Tibial nerve (tissue), 4 donors: ENCODE results near the gene PHOSPHO1. TPM values are rescaled to one million over a fixed set of nuclear protein-coding genes. Genes with fewer than 3 reads are reported as not detected.

Experiments used
- DNase-seq, 2 donors: peaks; one replicate each; pipeline ENCODE4 v3.0.0-alpha.2; 2019; ENCODE audit warnings: low spot score in 2 of 2
- H3K27ac ChIP-seq, 4 donors: fragments of 200-600 bp; sonication (generic) in 3 of 4; one replicate each; pipeline ENCODE4 v1.5.1; 2017 to 2019; ENCODE audit warnings: mild to moderate bottlenecking in 1 of 4
- H3K27me3 ChIP-seq, 2 donors: fragments of 200-600 bp; sonication (generic) in 1 of 2; one replicate each; pipeline versions ENCODE4 v1.5.1 to v1.6.0; 2017 to 2019
- H3K36me3 ChIP-seq, 3 donors: fragments of 200-600 bp; sonication (generic); one replicate each; pipeline ENCODE4 v1.5.1; 2018 to 2019
- H3K4me1 ChIP-seq, 4 donors: fragments of 200-600 bp; sonication (generic) in 3 of 4; one replicate each; pipeline ENCODE4 v1.5.1; 2017 to 2019
- H3K4me3 ChIP-seq, 4 donors: fragments of 200-600 bp; sonication (generic) in 3 of 4; one replicate each; pipeline ENCODE4 v1.5.1; 2017 to 2019; ENCODE audit warnings: mild to moderate bottlenecking in 1 of 4, moderate library complexity in 1 of 4
- H3K9me3 ChIP-seq, 4 donors: fragments of 200-600 bp; sonication (generic) in 3 of 4; one replicate each; pipeline ENCODE4 v1.5.1; 2017 to 2019
- CTCF ChIP-seq, 5 experiments: fragments of 200-600 bp in 3 of 5; fragments of 450-650 bp in 2 of 5; sonication (generic) in 3 of 5; IDR thresholded peaks; one replicate each; pipeline ENCODE4 v1.5.1; 2016 to 2019; ENCODE audit warnings: antibody characterized with exemption in 5 of 5, mild to moderate bottlenecking in 3 of 5, moderate library complexity in 2 of 5
- EP300 ChIP-seq, 2 donors: sonication (generic); formaldehyde crosslinking; IDR thresholded peaks; one replicate each; pipeline ENCODE4 v1.6.1; 2017; ENCODE audit warnings: antibody characterized with exemption in 2 of 2, mild to moderate bottlenecking in 1 of 2
- POLR2A ChIP-seq, 2 donors: fragments of 450-650 bp; IDR thresholded peaks; one replicate each; pipeline ENCODE4 v1.6.1; 2017; ENCODE audit warnings: antibody characterized with exemption in 2 of 2, mild to moderate bottlenecking in 2 of 2, moderate library complexity in 2 of 2
- WGBS, 2 donors: methylation state at CpG; one replicate each; pipeline ENCODE4 v1.1.5; 2018; 5-methylcytosine and 5-hydroxymethylcytosine counted together
- total RNA-seq, 4 donors: library from RNA; depleted of rRNA; stranded (reverse); fragments of >200 nt; gene quantifications; one replicate each; pipeline ENCODE4 v1.1.0, GENCODE V29; 2016

PHOSPHO1 gene
- total RNA-seq, 4 donors from 2014 or later, result 0.21 to 1.3 (median 0.98) TPM; not detected in 1

- no peaks in the 10 kb centered on the region for H3K9me3 ChIP-seq
- TF ChIP-seq POLR2A (IDR thresholded peaks at IDR 0.05), result peak in 1 of 2 donors; percentile 8
- peak in 1 of 2 donors; percentile 5 for TF ChIP-seq EP300 (IDR thresholded peaks at IDR 0.05)
- no peak for TF ChIP-seq CTCF (IDR thresholded peaks at IDR 0.05)
- peaks cover 0 to 15% (median 4%) of the 10 kb centered on the region in 4 donors for H3K4me1 ChIP-seq
- DNase-seq, result peak; percentile 15 to 19
- no peaks in the 10 kb centered on the region for H3K27me3 ChIP-seq
- WGBS, 2 donors, result 2 to 4% methylated on average over 18 to 20 of the region's 77 CpGs
- H3K36me3 ChIP-seq, result no peaks in the 10 kb centered on the region
- H3K27ac ChIP-seq, result peak overlapping the region; percentile 59 to 88 (median 78)
- peak overlapping the region; percentile 50 to 60 (median 54) for H3K4me3 ChIP-seq
Observed at GRCh38 chr17:49260011-49260816, 29.6 kb upstream of the PHOSPHO1 start.

- TF ChIP-seq CTCF (IDR thresholded peaks at IDR 0.05) (no peak), EP300 (IDR thresholded peaks at IDR 0.05) (no peak), POLR2A (IDR thresholded peaks at IDR 0.05) (no peak)
- no peak for DNase-seq
- H3K36me3 ChIP-seq, result no peaks in the 10 kb centered on the region
- H3K27ac ChIP-seq, result peak overlapping the region in 3 of 4 donors; percentile 72 to 88 (median 83)
- WGBS, 2 donors, result 9 to 13% methylated on average over 10 of the region's 10 CpGs
- H3K9me3 ChIP-seq, result no peaks in the 10 kb centered on the region
- H3K4me1 ChIP-seq, result peaks cover 0 to 15% (median 4%) of the 10 kb centered on the region in 4 donors
- no peaks in the 10 kb centered on the region for H3K27me3 ChIP-seq
- peak overlapping the region; percentile 50 to 60 (median 54) for H3K4me3 ChIP-seq
Observed at GRCh38 chr17:49259663-49260010, 29.1 kb upstream of the PHOSPHO1 start.

DNA sequence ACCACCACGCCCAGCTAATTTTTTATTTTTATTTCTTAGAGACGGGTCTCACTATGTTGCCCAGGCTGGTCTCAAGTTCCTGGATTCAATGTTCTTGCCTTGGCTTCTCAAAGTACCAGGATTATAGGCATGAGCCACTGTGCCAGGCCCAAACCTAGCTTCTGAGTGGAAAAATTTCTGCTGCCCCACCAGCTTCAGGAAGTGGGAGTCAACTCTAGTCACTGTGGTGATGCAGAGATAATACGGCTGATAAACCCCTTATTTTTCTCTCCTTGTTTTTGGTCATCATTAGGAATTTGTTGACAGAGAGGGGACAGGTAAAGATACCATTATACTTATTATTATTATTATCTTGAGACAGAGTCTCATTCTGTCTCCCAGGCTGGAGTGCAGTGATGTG is 27.8 kb upstream of the PHOSPHO1 start:
- H3K27me3 ChIP-seq, result no peaks in the 10 kb centered on the region
- H3K9me3 ChIP-seq, result no peaks in the 10 kb centered on the region
- H3K36me3 ChIP-seq, result no peaks in the 10 kb centered on the region
- no peak for TF ChIP-seq EP300 (IDR thresholded peaks at IDR 0.05)
- no peak for TF ChIP-seq CTCF (IDR thresholded peaks at IDR 0.05)
- no peak for TF ChIP-seq POLR2A (IDR thresholded peaks at IDR 0.05)
- H3K4me3 ChIP-seq, result no peak overlapping the region
- no peak for DNase-seq
- WGBS, 2 donors, result 88 to 92% methylated on average over 3 of the region's 3 CpGs
- no peak overlapping the region for H3K27ac ChIP-seq
- H3K4me1 ChIP-seq, result peaks cover 0 to 15% (median 4%) of the 10 kb centered on the region in 4 donors

DNA sequence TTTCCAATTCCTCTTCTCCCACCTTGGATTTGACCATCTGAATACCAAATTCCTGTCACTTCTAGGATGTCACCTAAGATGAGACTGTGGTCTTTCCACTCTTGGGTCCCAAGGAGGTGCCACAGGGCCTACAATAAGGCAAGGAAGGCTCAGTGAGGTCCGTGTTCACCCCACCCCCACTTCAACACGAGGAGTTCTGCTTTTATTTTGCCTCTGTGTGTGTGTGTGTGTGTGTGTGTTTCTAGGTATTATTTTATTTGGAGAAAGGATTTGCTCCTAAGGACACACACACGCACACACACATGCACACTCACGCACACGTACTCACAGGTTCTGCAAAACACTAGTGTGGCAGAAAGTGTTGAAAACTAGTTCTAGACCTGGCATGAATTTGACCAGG is 24.5 kb upstream of the PHOSPHO1 start:
- no peak overlapping the region for H3K27ac ChIP-seq
- no peaks in the 10 kb centered on the region for H3K36me3 ChIP-seq
- no peak for TF ChIP-seq POLR2A (IDR thresholded peaks at IDR 0.05)
- H3K4me3 ChIP-seq, result no peak overlapping the region
- WGBS, 2 donors, result 65 to 78% methylated on average over 5 of the region's 5 CpGs
- H3K9me3 ChIP-seq, result no peaks in the 10 kb centered on the region
- peaks cover 0 to 2% of the 10 kb centered on the region in 2 donors for H3K27me3 ChIP-seq
- peaks cover 0 to 4% (median 0%) of the 10 kb centered on the region in 4 donors for H3K4me1 ChIP-seq
- DNase-seq, result no peak

GRCh38 chr17:49254066-49254465 is 23.5 kb upstream of the PHOSPHO1 start:
- no peaks in the 10 kb centered on the region for H3K9me3 ChIP-seq
- no peak overlapping the region for H3K4me3 ChIP-seq
- DNase-seq, result no peak
- peaks cover 0 to 6% (median 0%) of the 10 kb centered on the region in 4 donors for H3K4me1 ChIP-seq
- peaks cover 0 to 12% of the 10 kb centered on the region in 2 donors for H3K27me3 ChIP-seq
- H3K27ac ChIP-seq, result no peak overlapping the region
- TF ChIP-seq CTCF (IDR thresholded peaks at IDR 0.05) (no peak), EP300 (IDR thresholded peaks at IDR 0.05) (no peak), POLR2A (IDR thresholded peaks at IDR 0.05) (no peak)
- H3K36me3 ChIP-seq, result no peaks in the 10 kb centered on the region
- 67% methylated on average over 4 of the region's 4 CpGs for WGBS, 2 donors
